K562 (cell line): Measurements from ENCODE around the gene TRPM2. TPM values are rescaled to one million over a fixed set of nuclear protein-coding genes. Genes with fewer than 3 reads are reported as not detected.
A peak's percentile ranks its signal among the peaks of the same experiment; 100 is the strongest.

Experiments
- ATAC-seq: fragments of 200-7000 bp; cut with Tn5 transposase; 3 replicates; pipeline ENCODE4 v1.9.1; 2020; ENCODE audit warnings: moderate library complexity
- BruUV-seq: library from RNA; stranded (reverse); fragments of 400-500 nt; replicated peaks from 2 replicates; lab custom pipeline; 2021; lab: Mats Ljungman, UMichigan
- CTCF ChIA-PET: fragments of 300-600 bp; formaldehyde crosslinking; extraction: SDS; loops from one replicate; lab custom pipeline; 2021; ENCODE audit warnings: low intra/inter-chr PET ratio; lab: Yijun Ruan, JAX
- POLR2A ChIA-PET: fragments of 300-600, 350-650 bp; sonication (Branson Sonifier 250); formaldehyde crosslinking; extraction: SDS; loops from one replicate; lab custom pipeline; 2021; ENCODE audit warnings: antibody characterized with exemption, inconsistent platforms; lab: Yijun Ruan, JAX
- DNase-seq, 4 experiments: peaks; one replicate each; pipeline versions ENCODE4 v3.0.0 to v3.0.0-alpha.2; 2011 to 2018; ENCODE audit warnings: low spot score in 3 of 4, mixed read lengths in 3 of 4; ENCODE audit errors: extremely low read depth in 1 of 4
- FAIRE-seq: peaks from 2 replicates; lab custom pipeline; 2011; peaks lifted over from hg19 to GRCh38; lab: Jason Lieb, UNC
- H2AFZ ChIP-seq: 2 replicates; pipeline ENCODE4 v1.6.0; 2011; ENCODE audit warnings: low read depth, low read length, control low read depth, inconsistent platforms
- H3K27ac ChIP-seq: fragments of 200-600 bp; 3 replicates; pipeline ENCODE4 v1.8.0; 2011; ENCODE audit warnings: low read depth, mild to moderate bottlenecking, control low read depth, inconsistent platforms, low read length, moderate library complexity, mixed read lengths; ENCODE audit errors: extremely low read depth
- H3K27me3 ChIP-seq, 2 experiments: fragments of 300-600 bp in 1 of 2; 2 replicates in 1 of 2; 3 replicates in 1 of 2; pipeline versions ENCODE4 v1.6.0 to v1.8.0; 2011; ENCODE audit warnings: inconsistent platforms in 2 of 2, low read length in 2 of 2, mild to moderate bottlenecking in 1 of 2, mixed read lengths in 1 of 2, moderate library complexity in 1 of 2; ENCODE audit not compliant: control insufficient read depth in 2 of 2, insufficient read depth in 2 of 2
- H3K36me3 ChIP-seq: fragments of 300-600 bp; 3 replicates; pipeline ENCODE4 v1.8.0; 2011; ENCODE audit warnings: mild to moderate bottlenecking, low read length, inconsistent platforms; ENCODE audit not compliant: control insufficient read depth, insufficient read depth
- H3K4me1 ChIP-seq, 2 experiments: fragments of 200-600 bp in 1 of 2; replicated peaks in 1 of 2; 2 replicates in 1 of 2; 3 replicates in 1 of 2; pipeline versions ENCODE4 v1.5.1 to v1.8.0; 2011; ENCODE audit warnings: inconsistent platforms in 2 of 2, low read length in 2 of 2, mild to moderate bottlenecking in 1 of 2, mixed read lengths in 1 of 2, moderate library complexity in 1 of 2; ENCODE audit not compliant: control insufficient read depth in 2 of 2, insufficient read depth in 2 of 2
- H3K4me2 ChIP-seq: 2 replicates; pipeline ENCODE4 v1.6.1; 2011; ENCODE audit warnings: low read length, control low read depth, inconsistent platforms, mixed read lengths; ENCODE audit not compliant: insufficient read depth
- H3K4me3 ChIP-seq: fragments of 200-600 bp; sonication (generic), shearing (Covaris generic); 2 replicates; pipeline ENCODE4 v1.5.1; 2016; ENCODE audit warnings: control low read depth, inconsistent platforms
- H3K79me2 ChIP-seq: fragments of 200-600 bp; 3 replicates; pipeline ENCODE4 v1.8.0; 2011; ENCODE audit warnings: low read length, inconsistent platforms; ENCODE audit not compliant: control insufficient read depth, insufficient read depth
- H3K9ac ChIP-seq, 2 experiments: 2 replicates each; pipeline versions ENCODE4 v1.6.0 to v1.6.1; 2011; ENCODE audit warnings: low read depth in 2 of 2, low read length in 2 of 2, control low read depth in 1 of 2, inconsistent platforms in 1 of 2, mild to moderate bottlenecking in 1 of 2, mixed read lengths in 1 of 2; ENCODE audit not compliant: insufficient read depth in 1 of 2
- H3K9me1 ChIP-seq: one replicate; pipeline ENCODE4 v1.6.0; 2011; ENCODE audit warnings: inconsistent platforms, mild to moderate bottlenecking, low read length, moderate library complexity; ENCODE audit not compliant: control insufficient read depth, insufficient read depth
- H3K9me3 ChIP-seq: replicated peaks from 2 replicates; pipeline ENCODE4 v1.5.1; 2011; ENCODE audit warnings: low read depth, low read length, inconsistent platforms; ENCODE audit not compliant: control insufficient read depth, insufficient read depth
- H4K20me1 ChIP-seq: replicated peaks from 2 replicates; pipeline ENCODE4 v1.6.1; 2011; ENCODE audit warnings: low read length, inconsistent platforms, mixed read lengths; ENCODE audit not compliant: control insufficient read depth, insufficient read depth
- NRF1 ChIP-seq, 2 experiments: fragments of 450-650 bp; IDR thresholded peaks in 1 of 2; conservative IDR thresholded peaks in 1 of 2; 2 replicates each; pipeline ENCODE4 v1.6.1; 2014; ENCODE audit warnings: mild to moderate bottlenecking in 2 of 2
- POLR2G ChIP-seq: fragments of 200-400 bp; formaldehyde crosslinking; IDR thresholded peaks from 2 replicates; pipeline ENCODE4 v1.6.1; 2017; ENCODE audit warnings: low read depth, mild to moderate bottlenecking, antibody characterized with exemption, low read length, moderate library complexity
- RFX7 ChIP-seq: fragments of 250-450 bp; sonication (Bioruptor Pico); IDR thresholded peaks from 2 replicates; pipeline ENCODE4 v1.5.1; 2021; ENCODE audit warnings: mild to moderate bottlenecking
- TAF7 ChIP-seq: fragments of 450-650 bp; IDR thresholded peaks from 2 replicates; pipeline ENCODE4 v1.6.1; 2016; ENCODE audit warnings: missing genetic modification characterization, missing compliant biosample characterization
- ZSCAN29 ChIP-seq: fragments of 450-650 bp; IDR thresholded peaks from 2 replicates; pipeline ENCODE4 v1.6.1; 2017
- WGBS: fragments of 100-300 bp; shearing (Covaris generic); methylation state at CpG from one replicate; pipeline ENCODE4 v1.1.6; 2016; ENCODE audit warnings: low coverage, mixed read lengths; ENCODE audit not compliant: insufficient coverage; ENCODE audit errors: missing lambda C conversion rate; 5-methylcytosine and 5-hydroxymethylcytosine counted together
- in situ Hi-C: fragments of 300-500 bp; cut with MboI; formaldehyde crosslinking; loops from 4 replicates; pipeline ENCODE4 v1.15.0; 2018; ENCODE audit warnings: inconsistent platforms, mixed read lengths
- intact Hi-C: fragments of 100-400 bp; cut with micrococcal nuclease; formaldehyde crosslinking; loops from 2 replicates; pipeline ENCODE4 v1.14.2; 2022
- polyA plus RNA-seq, 8 experiments: library from polyadenylated mRNA; depleted of rRNA in 4 of 8; stranded (reverse) in 5 of 8; unstranded in 3 of 8; fragments of >200 nt; fragmentation: Nextera tagmentation in 2 of 8; fragmentation: Illumina TruSeq in 1 of 8; extraction: Ambion mirVana in 2 of 8; extraction: Trizol in 1 of 8; gene quantifications; 2 replicates each; pipeline versions ENCODE4 v1.2.1 to v1.2.3, GENCODE V29; 2011 to 2014; ENCODE audit warnings: inconsistent platforms in 1 of 8, missing spikeins in 1 of 8
- total RNA-seq, 7 experiments: library from RNA; depleted of rRNA in 6 of 7; stranded (reverse); fragments of >200 nt in 6 of 7; fragmentation: Illumina TruSeq in 2 of 7; extraction: Trizol in 2 of 7; gene quantifications; 2 replicates each; pipeline versions ENCODE4 v1.2.1 to v1.2.3, GENCODE V29; 2011 to 2021; ENCODE audit warnings: low replicate concordance in 1 of 7
- TF ChIP-seq, protein P1 (sequence below), 2 experiments: fragments of 450-650 bp; IDR thresholded peaks; 2 replicates each; pipeline ENCODE4 v1.6.1; 2016

The TRPM2 gene
- total and polyA plus RNA-seq, 9 of the 15 experiments (the other 6 are each of a cell fraction or from before 2014, with no cell fraction given) = 0.33 to 2.1 (median 0.98) TPM; not detected in 2

DNA sequence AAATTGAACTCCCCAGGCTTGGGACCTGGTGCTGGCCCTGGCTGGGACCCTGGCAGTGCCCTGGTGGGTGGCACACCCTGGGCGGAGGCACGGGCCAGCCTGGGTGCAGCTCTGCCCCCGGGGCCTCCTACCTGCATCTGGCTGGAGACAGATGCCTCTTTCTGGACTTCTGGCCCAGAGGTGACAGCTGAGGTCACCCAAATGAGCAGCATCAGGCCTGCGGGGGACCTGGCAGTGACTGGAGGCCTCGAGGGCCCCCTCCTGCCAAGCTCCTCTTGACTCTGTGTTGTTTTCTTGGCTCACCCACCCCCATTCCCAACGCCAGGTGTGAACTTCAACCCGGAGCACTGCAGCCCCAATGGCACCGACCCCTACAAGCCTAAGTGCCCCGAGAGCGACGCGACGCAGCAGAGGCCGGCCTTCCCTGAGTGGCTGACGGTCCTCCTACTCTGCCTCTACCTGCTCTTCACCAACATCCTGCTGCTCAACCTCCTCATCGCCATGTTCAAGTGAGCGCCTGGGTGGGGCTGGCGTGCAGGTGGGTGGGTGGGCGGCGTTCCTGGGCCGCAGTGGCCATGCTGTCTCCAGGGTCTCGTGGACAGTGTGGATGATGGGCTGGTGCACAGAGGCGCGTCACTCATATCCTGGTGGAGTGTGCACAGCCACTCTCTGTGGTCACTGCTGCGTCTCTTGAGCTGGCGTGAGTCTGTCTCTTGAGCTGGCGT is 60.3 kb downstream of the TRPM2 start (continued):
- no peak for TF ChIP-seq RFX7 (CRISPR knock-in tag)
- TF ChIP-seq POLR2G = no peak
- no peak for TF ChIP-seq ZSCAN29
- TF ChIP-seq, protein P1, sequence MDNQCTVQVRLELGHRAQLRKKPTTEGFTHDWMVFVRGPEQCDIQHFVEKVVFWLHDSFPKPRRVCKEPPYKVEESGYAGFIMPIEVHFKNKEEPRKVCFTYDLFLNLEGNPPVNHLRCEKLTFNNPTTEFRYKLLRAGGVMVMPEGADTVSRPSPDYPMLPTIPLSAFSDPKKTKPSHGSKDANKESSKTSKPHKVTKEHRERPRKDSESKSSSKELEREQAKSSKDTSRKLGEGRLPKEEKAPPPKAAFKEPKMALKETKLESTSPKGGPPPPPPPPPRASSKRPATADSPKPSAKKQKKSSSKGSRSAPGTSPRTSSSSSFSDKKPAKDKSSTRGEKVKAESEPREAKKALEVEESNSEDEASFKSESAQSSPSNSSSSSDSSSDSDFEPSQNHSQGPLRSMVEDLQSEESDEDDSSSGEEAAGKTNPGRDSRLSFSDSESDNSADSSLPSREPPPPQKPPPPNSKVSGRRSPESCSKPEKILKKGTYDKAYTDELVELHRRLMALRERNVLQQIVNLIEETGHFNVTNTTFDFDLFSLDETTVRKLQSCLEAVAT (IDR thresholded peaks at IDR 0.05) = no peak

DNA sequence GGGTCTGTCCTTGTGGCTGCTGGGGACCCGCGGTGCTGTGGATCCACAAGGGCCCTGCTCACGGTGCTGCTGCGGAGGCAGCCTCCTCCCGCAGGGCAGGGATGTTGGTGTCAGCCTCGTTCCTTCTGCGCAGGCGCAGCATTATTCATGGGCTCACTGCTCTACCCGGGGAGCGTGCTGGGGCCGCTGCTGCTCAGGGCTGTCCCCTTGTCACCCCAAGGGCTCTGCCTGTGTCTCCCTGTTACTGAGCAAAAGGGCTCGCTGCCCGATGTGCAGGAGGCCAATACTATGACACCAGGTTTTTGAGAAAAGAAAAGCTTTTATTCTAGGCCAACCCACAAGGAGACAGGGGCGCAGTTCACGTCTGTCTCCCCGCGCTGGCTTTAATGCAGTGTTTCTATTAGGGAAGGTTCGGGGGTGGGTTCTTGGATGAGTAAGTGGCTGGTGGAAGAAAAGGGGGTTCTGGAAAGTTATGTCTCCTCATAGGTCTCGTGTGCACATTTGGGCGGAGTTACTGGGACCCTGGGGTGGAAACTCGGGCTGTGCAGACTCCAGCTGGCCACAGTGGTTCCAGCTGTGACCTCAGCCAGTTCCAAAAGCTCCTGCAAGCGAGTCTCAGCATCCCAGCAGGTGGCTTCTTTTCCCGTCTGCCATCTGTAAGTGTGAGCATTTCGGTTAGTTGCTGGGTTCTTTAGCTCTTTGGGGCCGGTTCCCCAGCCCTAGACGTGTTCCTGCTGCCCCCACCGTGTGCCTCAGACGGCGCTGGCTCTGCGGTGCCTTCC is 61.1 kb downstream of the TRPM2 start:
- CTCF ChIA-PET = no interaction called here
- no TSS peak for BruUV-seq

More for the DNA sequence above, 61.1 kb downstream of the TRPM2 start:
- no peak overlapping the region for H2AFZ ChIP-seq
- no peaks in the 10 kb centered on the region for H3K79me2 ChIP-seq
- ATAC-seq (peak; percentile 79), FAIRE-seq (no peak), DNase-seq (peak in 1 of 4 experiments; percentile 34)
- peaks cover 0 to 17% of the 10 kb centered on the region in 2 experiments; a peak in 1 of 5 replicates for H3K4me1 ChIP-seq
- peaks cover 2% of the 10 kb centered on the region; the same call in 1 of the 2 replicates for H3K9me3 ChIP-seq
- no peak overlapping the region for H3K4me2 ChIP-seq
- H3K9ac ChIP-seq = no peak overlapping the region
- no peaks in the 10 kb centered on the region for H3K36me3 ChIP-seq
- POLR2A ChIA-PET = interaction anchor here (0.6 to 0.9 kb wide), 3 partner anchors 11 to 1268 kb away, joined by 3 to 4 read pairs (median 3); no protein-coding TSS in a partner anchor
- TF ChIP-seq NRF1 (conservative IDR thresholded peaks at IDR 0.05 in 1 of 2, IDR thresholded peaks at IDR 0.05 in 1 of 2) (peak; percentile 82 to 85), TAF7 (tag) (no peak)
- WGBS = 9% methylated on average over 30 of the region's 30 CpGs
- no peaks in the 10 kb centered on the region for H4K20me1 ChIP-seq
- in situ Hi-C loops = no loop called here
- peaks cover 2 to 27% of the 10 kb centered on the region in 2 experiments; a peak in 2 of 5 replicates for H3K27me3 ChIP-seq
- no peaks in the 10 kb centered on the region for H3K9me1 ChIP-seq
- H3K27ac ChIP-seq = no peak overlapping the region
- intact Hi-C loops = no loop called here
- no peak overlapping the region for H3K4me3 ChIP-seq
